Esophagus mucosa (tissue), 1 donor: Measurements from ENCODE around the gene PPIE. TPM values are rescaled to one million over a fixed set of nuclear protein-coding genes. Genes with fewer than 3 reads are reported as not detected.
"Not testable (repeated sequence)": the region's sequence is repeated elsewhere in the genome, so short reads cannot be mapped to it uniquely, and the experiment has no call there.

ENCODE experiments used
- ATAC-seq: fragments of 200-7000 bp; cut with Tn5 transposase; one replicate; pipeline ENCODE4 v1.9.1; 2020
- total RNA-seq: library from RNA; stranded (reverse); gene quantifications from one replicate; pipeline ENCODE4 v1.2.4, GENCODE V29; 2023
- donor health status: DM: yes; HTN: yes; CAD: no.

Gene PPIE
- total RNA-seq, 1 donor from 2014 or later, result 43.8 TPM

DNA sequence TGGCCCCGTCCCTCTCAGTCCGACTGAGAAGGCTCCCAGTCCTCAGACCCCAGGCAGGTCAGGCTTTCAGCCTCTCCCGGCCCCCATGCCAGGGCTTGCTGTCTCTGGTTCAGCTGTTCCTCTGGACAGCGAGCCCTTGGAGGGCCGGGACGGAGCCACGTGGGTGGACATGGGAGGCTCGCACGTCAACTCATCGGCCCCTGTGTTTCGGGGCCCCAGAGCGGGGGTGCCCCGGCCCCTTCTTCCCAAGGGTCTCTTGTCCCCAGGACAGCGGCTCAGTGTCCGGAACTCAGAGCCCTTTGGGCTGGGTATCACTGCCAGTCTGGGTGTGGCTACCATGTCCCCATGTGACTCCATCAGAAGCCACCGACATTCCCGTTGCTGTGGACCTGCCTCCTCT is 39.2 kb downstream of the PPIE start:
- not testable (repeated sequence) for ATAC-seq

DNA sequence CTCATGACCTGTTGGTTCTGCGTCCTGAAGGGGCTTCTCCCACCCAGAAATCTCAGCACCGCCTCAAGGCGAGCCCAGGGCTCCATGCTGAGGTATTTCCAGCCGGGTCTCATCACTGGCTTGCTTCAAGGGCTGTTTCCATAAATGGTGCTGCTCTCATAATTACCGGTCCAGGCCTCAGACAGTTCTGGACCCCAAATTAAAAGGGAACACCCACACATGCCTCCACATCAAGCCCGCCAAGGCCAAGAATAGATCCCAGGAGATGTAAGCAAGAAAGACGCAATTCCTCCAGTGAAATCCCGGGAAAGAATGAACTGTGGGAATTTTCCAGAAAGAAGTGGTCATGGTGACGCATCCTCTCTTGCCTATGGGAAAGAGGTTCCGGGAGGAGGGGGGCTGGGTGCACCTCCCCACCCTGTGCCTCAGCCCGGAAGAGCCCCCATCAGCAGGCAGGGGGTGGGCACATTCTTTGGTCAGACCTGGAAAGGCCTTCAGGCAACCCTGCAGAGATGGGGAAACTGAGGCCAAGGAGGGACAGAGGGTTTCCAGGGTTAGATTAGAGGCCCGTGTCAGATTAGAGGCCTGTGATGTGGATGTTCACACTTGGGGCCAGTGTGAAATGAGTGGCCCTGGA is 39.9 kb downstream of the PPIE start:
- not testable (repeated sequence) for ATAC-seq

DNA sequence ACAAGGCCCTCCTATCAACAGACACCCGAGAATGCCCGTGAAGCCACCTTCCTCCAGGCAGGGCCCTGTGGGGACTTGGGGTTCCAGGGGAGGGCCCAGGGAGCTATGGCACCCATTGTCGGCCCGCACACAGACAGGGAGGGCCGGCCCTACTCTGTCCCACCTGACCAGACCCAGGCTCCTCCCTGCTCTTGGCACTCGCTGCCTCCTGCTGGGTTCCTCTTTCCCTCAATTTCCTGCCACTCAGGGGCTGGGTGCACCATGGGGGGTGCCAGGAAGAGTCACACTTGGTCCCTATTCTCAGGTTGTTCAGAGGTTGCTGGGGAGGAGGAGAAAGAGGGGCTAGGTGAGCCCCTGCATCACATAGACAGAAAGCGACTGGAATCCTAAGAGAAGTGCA is 40.5 kb downstream of the PPIE start:
- ATAC-seq, result no peak

DNA sequence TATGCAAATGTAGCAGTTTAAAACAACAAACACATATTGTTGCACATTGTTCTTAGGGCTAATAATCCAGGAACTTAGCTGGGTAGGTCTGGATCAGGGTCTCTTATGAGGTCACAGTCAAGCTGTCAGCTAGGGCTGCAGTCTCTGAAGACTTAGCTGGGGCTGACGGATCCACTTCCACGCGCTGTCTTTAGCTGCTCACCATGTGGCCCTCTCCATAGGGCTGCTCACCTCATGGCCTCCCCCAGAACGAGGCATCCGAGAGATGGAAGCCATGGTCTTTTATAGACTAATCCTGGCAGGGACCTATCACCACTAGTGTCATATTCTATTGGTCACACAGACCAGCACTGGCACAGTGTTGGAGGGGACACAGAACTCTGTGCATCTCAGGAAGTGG is 41.1 kb downstream of the PPIE start:
- ATAC-seq, result no peak

DNA sequence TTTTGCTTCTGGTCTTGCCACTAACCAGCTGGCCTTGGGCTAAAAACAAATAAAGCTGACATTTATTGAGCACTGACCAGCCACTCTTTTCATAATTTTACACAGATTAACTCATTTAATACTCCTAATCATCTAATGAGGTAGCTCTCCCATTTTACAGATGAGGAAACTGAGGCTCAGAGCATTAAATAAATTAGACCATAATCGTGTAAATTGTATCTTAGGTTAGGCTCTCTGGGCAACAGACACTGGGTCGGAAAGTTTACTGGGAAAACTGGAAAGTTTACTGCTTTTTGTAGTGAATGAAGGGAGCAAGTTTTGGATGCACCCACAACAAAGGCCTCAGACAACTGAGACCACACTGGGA is 42.6 kb downstream of the PPIE start:
- ATAC-seq, result no peak

DNA sequence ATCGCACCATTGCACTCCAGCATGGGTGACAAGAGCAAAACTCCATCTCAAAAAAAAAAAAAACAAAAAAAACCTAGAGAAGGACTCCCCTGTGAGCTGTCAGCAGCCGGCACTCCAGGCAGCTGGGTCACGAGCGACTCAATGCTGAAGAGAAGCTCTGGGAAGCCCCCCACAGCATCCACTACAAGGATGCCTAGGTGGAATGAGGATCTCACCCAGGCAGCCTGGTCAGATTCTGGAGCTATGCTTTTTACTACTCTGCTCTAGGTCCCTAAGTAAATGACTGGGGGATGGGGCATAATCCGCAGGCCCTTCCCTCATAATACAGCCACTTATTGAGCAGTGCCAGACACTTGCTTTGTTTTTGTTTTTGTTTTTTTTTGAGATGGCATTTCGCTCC is 43.4 kb downstream of the PPIE start:
- no peak for ATAC-seq

DNA sequence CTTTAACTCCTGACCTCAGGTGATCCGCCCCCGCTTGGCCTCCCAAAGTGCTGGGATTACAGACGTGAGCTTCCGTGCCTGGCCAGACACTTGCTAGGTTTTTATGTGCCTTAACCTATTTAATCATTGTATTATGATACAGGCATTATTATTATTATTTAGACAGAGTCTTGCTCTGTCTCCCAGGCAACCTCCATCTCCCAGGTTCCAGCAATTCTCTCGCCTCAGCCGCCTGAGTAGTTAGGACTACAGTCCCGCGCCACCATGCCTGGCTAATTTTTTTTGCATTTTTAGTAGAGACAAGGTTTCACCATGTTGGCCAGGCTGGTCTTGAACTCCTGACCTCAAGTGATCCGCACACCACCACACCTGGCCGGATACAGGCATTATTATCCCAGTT is 44.0 kb downstream of the PPIE start:
- ATAC-seq, result not testable (repeated sequence)

DNA sequence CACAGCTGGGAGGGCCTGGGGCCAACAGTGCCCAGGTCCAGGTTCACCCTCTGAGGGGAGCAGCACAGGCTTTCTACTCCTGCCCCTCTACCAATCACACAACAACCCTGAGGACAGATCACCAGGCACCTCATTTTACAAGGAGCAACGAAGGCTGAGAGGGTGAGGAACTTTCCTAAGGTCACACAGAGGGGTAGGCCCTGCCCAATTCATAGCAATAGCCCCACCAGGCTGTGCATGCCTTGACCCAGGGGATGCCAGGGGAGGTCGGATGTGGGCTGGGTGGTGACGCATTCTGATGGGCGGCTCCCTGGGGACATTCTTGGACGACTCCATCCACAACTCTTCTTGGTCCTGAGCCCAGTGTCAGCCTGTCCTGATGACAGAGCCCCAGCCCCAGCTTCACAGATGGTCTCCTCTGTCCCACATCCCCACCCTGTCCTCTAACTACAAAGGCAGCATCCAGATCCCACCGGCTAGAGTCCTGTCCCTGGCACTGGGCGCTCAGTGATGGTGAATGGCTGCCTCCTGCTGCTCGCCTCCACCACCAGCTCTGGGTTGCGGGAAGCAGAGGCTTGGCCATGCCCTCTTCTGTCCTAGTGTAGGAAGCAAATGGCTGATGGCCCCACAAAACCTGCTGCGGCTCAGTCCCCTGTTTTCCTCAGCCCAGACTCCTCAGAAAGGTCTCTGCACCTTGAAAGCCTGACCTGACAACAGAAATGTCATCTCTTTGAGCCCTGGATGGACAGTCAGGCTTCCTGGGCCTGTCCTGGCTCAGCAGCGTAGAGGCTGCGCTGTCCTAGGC is 47.8 kb downstream of the PPIE start:
- not testable (repeated sequence) for ATAC-seq

DNA sequence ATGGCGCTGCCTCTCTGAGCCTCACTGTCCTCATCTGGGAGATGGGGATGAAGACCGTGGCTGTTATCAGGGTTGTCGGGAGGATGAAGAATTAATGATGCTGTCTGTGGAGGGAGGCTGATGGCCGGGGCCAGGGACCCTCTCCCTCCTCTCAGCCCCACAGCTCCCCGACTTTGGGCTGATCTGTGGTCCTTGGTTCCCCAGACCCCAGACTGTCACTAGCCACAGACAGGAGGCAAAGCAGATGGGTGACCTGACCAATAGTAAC is 48.4 kb downstream of the PPIE start:
- not testable (repeated sequence) for ATAC-seq

DNA sequence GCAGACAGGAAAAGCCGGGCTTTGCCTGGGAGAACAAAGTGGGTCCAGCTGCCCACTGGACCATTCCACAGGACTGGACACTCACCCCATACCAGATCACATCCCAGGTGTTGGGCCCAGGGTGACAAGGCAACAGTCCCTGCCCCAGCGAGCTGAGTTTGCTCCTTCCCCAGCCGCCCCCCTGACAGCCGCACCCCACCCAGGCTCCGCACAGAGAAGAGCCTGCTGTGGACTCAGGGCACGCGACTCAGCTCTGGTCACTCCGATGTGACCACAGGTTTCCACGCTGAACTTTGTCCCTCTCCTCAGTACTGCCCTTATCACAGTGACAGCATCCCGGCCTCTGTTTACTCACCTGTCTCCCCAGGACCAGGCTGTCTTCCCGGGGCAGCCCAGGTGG is 48.8 kb downstream of the PPIE start:
- ATAC-seq, result no peak

DNA sequence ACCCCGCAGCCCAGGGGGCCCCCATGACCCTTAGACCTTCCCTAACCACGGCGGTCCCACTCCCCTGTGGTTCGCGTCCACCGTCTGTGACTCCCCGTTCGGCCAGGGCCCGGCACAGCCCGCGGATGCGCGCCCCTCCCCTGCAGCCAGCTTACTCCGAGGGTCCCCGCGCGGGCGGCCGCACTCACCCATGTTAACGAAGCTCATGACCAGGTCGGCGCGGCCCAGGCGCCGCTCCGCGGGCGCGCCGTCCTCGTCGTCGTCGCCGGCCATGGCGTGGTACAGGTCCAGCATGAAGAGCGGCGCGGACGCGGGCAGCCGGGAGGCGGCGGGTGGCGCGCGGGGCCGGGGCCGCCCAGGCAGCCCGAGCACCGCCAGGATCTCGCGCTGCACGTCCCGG is 49.3 kb downstream of the PPIE start:
- ATAC-seq, result not testable (repeated sequence)

DNA sequence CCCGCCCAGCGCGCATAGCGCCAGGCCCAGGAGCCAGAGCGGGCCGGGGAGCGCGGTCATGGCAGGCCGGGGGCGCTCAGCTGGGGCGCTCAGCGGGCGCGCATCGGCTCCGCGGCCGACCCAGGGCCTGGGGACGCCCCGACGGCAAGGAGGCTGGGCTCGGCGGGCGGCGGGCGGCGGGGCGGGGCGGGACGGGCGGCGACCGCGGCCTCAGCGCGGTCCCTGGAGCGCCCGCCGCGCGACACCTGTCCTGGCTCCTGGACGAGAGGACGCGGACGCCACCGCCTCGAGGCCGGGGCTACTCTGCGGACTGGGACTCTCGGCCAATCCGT is 49.7 kb downstream of the PPIE start:
- no peak for ATAC-seq

DNA sequence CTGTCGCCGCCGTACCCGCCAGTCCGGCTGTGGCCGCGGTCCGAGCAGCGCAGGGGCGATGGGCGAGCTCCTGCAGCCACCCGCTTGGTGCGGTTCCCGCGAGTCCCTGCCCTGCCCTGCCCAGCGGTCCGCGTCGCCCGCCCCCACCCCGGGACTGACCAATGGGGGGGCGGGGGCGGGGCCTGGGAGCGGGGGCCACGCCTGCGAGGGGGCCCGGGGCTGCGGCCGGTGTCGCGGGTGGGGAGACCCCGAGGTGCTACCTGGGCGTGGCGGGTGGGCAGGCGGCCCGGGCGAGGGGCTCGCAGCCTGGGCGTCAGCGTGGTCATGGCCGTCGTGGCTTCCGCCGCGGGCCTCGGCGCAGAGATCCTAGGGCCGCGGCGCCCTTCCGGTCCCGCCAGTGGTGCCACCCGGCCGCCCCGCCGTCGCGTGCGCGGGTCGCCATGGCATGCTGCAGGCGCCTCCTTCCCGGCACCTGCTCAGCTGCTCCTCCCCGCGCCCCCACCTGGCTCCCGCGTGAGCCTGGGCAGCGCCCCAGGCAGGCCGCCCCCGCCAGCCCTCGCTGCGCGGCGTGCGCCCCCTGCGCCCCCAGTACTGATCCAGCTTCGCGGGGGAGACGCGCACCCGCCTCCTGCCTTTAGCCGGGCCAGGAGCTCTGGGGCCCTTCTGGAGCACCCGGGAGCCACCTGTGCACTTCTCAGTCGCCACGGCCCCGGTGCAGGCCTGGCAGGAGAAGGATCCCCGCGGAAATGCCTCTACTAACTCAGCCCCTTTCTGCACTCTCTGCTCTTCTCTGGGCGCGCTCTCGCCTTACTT is 50.3 kb downstream of the PPIE start, which contains the start of gene BMP8B:
BMP8B (minus strand) TSS at position 108 of the 813 bp plus-strand sequence. CDS start 380 bp downstream, outside the sequence.
- peak; percentile 80 for ATAC-seq

DNA sequence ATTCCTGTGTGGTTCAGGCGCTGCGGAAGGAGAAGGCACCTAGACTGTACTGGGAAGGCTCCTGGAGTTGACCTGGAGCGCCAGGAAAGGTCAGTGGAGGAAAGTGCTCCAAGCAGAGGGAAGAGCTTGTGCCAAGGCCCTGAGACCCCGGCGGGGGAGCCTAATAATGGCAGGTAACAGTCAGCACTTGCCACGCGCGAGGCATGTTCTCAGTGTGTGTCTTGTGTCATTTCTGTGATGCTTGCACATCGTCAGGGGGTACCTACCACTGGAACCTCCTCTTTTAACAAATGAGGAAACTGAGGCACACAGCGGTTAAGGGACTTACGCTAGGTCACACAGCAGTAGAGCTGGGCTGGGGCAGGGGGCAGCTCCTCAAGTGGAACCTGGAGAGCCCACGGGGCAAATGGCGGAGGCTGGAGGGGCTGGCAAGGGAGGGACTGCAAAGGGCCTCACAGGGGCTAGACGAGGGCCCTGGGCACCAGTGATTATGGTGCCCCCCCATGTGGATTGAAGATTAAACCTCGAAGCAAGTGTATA is 51.0 kb downstream of the PPIE start:
- ATAC-seq, result no peak

DNA sequence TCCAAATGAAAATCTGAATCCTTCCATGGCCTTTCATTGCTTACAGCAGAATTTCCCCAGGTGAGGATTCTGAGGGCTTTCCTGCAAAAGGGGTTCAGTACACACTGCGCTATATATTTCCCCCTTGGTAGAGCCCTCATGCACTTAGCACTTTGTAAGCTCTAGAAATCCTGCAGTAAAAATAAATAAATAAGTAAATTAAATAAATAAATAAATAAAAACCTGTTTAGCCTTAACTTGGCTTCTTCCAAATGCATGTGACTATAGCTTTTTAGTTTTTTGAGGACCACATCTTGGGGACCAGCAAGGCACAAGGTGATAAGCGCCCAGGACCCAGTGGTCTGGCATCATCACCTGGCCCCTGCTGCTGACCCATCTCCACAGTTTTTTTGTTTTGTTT is 53.2 kb downstream of the PPIE start:
- ATAC-seq, result no peak

DNA sequence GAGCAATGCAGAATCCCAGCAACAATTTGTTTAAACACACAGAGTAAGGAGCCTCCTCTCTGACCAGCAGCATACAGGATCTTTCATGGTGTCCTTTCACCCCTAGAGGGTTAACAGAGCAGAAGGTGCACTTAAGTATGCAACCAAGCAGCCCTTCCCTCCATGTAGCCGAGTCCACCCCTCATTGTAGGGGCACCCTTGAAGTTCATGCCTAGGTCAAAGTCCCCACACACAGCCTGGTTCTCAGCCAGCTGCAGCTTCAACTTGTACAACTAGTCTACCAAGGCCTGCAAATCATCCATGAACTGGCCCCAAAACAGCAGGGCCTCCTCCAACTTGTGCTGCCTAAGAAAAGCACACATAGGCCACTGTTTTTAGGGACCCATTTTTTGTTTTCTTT is 57.0 kb downstream of the PPIE start:
- no peak for ATAC-seq

DNA sequence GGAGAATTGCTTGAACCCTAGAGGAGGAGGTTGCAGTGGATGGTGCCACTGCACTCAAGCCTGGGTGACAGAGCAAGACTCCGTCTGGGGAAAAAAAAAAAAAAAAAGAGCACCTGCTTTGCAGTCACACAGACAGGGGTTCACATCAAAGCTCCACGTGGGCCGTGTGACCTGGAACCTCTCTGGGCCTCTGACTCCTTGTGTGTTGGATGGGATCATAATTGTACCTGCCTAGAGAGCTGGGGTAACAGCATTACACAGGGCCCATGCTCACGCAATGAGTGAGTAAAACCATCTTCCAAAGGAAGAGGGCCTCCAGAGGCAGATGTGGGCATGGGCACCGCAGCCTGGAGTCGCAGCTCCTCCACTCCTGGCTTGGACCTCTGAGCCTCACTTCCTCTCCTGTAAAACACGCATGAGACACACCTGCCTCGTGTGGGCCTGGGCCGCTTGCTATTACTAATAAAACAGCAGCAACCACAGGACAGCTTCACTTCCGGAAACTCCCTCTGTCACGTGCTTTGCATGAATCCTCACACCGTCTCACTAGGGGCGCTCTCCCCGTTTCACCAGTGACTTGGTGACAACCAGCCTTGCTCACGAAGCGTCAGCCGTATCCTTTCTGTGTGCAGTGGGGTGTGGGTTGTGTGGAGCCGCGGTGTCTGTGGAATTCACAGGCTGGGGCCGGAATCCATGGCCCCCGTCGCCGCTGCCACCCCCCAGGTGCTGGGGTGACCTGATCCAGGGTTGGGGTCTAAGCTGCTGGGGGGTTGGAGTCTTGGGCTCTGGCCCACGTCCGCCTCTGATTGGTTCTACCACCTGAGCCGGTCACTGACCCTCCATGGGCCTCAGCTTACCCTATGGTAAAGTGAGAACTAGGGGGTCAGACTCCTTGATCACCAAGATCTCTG is 60.4 kb downstream of the PPIE start:
- peak; percentile 88 for ATAC-seq

DNA sequence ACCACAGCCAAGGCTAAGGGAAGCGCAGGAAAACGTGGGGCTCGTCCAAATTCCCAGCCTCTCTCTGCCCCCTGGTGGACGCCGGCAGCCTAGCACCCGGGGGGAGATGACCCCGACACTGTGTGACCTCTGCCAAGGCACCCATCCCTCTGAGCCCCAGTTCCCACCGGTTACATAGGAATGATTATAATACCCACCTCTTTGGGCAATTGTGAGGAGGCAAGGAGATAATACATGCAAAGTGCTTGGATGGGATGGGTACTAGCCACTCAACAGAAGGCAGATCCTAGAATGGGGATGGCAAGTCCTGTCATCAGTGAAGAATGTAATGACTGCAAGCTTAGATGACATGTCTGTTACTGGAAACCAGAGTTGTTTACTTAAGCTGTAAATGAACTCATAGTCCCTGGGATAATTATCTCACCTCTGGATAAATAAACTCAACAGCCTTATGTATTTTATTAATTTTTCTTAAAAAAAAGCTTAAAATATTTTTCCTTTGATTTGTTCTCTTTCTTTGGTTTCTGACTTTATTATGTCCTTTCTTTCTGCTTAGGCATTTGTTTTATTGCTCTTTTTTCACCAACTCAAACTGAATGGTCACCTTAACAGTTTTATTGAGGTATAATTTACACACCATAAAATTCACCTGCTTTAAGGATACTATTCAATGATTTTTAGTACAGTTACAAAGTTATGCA is 61.2 kb downstream of the PPIE start:
- peak; percentile 79 for ATAC-seq

DNA sequence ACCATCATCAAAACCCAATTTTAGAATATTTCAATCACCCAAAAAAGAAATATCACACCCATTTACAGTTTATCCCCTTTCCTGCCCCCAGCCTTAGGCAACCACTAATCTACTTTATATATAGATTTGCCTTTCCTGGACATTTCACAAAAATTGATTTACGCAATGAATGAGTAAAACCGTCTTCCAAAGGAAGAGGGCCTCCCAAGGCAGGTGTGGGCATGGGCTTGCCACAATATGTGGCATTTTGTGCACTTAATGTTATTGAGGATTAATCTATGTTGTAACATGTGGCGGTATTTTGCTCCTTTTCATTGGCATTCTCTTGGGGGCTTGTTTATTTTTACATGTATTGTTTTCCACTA is 61.8 kb downstream of the PPIE start:
- no peak for ATAC-seq

DNA sequence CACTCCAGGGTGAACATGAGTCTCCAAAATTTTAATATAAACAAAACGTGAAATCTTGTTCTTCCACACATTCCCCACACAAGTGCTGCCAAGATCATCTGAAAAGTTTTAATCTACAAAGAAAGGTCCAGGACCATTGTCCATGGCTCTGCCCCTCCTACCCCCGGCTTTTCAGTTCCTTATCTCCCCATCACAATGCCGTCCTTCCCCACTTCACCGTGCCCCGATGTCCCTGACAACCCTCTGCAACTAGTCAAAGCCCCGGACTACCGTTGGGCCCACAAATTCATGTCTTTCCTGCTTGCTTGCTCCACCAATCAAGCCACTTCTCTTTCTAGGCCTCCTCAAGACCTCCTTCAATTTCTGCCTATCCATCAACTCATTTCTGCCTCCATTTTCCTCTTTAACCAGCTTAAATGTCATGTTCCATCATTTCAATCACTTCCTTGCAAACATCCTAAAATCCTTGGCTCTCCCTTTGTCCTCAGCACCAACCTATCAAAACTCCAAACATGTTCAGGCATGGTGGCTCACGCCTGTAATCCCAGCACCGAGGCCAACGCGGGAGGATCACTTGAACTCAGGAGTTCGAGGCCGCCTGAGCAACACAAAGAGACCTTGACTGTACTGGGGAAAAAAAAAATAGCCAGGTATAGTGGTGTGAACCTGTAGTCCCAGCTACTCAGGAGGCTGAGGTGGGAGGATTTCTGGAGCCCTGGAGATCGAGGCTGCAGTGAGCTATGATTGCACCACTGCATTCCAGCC is 64.0 kb downstream of the PPIE start:
- ATAC-seq, result no peak

DNA sequence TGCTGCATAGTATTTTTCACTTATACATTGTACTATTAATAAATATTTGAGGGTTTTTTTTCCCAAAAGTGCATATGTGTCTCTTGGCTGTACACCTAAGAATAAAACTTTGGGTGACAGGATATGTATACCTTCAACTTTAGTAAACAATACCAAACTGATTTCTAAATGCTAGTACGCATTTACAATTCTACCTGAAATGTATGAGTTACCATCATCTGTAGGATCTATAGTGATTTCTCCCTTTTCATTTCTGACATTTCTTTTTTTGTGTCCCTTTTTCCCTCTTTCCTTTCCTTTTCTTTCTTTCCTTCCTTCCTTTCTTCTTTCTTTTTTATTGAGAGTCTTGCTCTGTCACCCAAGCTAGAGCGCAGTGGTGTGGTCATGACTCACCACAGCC is 66.7 kb downstream of the PPIE start:
- no peak for ATAC-seq
